ENCODE data around the gene TFF1.

TFF1 gene

GRCh38 chr21:42343101-42343500 is 23.2 kb downstream of the TFF1 start:
- no peak for DNase-seq (ENCODE audit: low read depth)

DNA sequence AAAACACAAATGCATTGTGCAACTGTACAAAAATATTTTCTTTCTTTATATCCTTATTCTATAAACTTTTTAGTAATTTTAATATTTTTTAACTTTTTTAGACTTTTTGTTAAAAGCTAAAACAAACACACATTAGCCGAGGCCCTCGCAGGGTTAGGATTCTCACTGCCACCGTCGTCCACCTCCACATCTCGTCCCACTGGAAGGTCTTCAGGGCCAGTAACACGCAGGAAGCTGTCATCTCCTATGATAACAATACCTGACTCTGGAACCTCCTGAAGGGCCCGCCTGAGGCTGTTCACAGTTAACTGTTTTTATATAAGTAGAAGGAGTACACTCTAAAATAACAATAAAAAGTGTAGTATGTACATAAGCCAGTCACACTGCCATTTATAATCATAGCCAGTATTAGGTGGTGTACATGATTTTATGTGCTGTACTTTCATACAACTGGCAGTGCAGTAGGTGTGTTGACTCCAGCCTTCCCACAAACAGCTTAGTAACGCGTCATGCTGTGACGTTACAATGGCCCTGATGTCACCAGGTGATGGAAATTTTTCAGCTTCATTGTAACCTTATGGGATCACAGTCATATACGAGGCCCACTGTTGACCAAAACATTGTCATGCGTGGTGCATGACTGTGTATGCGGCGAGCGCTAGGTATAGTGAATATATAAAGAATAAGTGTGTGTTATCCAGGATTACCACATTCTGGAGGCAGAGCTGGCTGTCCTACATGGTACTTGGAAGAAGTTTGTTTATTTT is 24.4 kb downstream of the TFF1 start:
- DNase-seq (ENCODE audit: low read depth): no peak

DNA sequence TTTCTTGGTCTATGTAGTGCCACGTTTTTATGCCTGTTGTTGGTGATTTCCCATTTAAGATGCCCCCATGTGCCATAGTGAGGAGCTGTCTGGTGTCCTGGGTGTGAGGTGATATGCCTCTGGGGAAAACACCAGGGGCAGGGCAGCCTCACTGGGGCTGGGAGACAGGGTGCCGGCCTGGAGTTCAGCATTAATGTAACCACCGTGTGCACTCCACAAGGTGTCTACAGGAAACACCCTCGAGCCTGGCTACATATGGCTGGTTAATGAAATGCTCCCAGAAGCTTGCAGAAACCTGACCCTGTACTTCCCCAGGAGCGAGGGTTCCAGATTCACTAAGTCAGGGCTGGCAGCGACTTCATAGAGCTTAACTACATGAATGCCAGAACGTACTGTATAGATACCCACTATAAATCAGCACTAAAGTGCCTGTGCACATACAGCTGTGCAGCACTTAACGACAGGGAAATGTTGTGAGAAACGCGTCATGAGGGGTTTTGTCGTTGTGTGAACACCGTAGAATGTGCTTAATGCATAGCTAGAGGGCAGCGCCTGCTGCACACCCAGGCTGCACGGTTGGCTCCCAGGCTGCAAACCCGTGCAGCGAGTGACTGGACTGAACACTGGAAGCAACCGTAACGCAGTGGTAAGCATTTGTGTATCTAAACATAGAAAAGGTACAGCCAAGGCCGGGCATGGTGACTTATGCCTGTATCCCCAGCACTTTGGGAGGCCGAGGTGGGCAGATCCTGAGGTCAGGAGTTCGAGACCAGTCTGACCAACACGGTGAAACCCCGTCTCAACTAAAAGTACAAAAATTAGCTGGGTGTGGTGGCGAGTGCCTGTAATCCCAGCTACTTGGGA is 25.9 kb downstream of the TFF1 start:
- DNase-seq (ENCODE audit: low read depth): no peak

DNA sequence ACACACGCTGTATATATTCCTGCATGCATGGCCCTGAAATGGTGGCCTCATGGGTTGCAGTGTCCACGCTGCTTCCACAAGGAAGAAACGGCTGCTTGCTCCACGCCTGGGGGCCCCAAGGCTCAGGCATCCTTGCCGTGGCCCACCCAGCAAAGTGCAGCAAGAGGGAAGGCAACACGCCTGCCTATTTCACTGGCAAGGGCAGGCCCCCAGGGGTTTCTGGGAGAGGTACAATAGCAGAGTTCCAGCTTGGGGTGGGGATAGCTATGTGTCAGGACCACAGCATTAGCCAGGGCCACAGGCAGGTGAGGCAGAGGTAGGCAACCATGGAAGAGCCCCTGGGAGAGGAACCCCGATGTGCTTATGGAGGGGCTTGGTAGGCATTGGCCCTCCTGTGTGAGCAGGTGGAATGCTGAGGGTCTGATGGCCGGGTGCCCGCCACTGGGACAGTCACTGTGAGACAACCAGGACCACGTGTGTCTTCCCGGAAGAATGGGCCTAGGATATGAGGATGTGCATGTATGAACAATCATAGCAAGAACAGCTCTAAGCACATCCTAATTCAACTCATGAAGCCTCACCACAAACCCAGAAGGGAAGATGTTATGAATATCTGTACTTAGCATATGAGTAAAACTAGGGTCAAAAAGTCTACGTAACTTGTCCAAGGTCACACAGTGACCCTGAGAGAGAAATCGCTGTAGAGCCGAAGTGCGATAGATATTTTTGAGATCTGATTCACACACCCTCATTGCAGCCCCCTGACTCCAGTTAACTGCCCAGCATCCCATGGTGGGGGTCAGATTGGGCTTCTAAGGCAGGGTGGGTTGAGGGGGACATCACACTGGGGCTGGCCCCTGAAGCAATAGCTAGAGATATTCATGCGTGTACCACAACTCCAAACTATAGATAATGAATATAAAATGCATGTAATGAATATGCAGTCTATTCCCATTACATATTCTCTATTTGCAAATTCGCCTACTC is 27.3 kb downstream of the TFF1 start:
- DNase-seq (ENCODE audit: low read depth): no peak

DNA sequence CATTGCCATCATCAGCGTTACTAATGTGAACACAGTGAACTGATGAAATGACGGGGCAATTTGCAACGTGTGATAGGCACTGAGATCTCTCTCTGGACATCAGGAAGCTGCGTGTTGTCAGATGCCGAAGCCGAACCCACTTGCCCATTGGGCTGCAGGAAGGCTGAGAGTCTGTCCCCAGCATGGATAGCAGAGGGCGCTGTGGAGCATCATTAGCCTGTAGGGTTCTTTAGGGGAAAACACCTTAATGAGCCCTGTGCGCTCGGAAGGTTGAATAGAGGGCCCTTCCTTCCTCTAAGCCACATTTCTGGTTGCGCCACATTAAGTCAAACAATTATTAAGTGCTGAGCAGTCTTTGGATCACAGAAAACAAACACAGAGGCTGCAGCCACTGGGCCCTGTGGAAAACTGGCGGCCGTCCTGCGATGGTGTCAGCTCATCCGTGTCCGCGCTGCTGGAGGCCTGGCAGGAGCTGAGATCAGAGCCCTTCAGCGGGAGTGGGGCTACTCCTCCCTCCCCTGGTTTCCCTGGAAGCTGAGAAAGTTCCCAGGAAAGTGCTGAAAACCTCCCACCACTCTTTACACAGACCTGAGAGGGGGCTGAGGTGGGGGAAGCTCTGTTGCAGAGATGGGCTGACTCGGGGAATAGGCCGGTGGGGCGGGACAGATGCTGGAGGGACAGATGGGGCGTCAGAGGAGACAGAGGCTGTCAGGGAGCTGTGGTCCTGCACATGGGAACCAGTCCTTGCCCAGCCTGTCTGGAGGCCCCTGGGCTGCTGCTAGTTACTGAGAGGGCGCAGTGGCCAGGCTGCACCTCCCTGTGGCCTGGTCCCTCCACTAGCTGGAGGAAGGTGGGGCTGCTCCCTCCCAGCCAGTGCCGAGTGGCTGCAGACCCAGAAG is 28.3 kb downstream of the TFF1 start:
- DNase-seq (ENCODE audit: low read depth): peak; percentile 63

- no peak for DNase-seq (ENCODE audit: low read depth)
Observed at GRCh38 chr21:42337276-42337675, 29.1 kb downstream of the TFF1 start.

DNA sequence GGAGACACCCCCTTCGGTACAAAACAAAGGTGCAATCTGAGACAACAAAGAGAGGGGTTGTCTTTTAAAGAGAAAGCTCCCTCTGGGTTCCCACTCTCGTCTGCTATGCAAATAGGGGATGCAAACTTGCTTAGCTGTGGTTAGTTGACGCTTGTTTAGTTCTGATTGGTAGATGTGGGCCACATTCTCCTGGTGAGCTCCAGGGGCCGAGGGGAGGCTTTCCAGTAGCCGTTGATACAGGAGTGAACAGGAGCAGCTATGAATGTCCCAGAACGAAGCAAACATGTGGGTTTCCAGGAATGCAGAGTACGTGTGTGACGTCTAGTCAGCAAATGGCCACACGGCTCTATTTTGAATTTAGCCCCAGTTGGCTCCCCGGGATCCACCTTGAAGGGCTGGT is 30.3 kb downstream of the TFF1 start:
- no peak for DNase-seq (ENCODE audit: low read depth)

DNA sequence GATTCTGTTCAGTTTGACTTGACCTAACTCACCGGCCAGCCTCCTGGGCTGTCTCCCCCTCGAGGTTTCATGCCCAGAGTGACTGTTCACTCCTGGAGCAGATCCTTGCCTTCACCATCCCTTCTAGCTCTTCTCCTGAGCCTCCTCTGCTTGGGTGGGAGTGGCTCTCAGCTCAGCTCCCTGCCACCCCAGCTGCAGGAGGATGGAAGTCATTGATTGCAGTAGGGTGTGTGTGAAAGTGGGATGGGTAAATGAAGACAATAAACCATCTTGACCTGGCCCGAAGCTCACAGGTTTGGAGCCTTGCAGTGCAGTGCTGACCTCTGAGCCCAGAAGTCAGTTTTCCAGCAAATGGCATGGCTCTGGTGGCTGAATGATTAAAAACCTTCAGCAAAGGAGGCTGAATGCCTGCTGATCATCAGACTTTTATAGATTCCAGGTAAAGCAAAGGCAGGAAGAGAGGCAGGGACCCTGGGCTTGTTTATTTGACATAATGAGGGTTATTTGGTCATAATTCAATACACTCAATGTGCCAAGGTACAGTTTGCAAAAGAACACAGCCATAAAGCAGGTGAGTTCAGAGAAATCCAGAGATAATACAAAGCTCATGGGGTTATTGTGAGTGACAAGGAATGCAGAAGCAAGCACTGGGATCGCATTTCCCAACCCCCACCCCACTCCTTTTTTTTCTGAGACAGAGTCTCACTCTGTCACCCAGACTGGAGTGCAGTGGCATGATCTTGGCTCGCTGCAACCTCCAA is 33.6 kb downstream of the TFF1 start:
- DNase-seq (ENCODE audit: low read depth): no peak

GRCh38 chr21:42331660-42332059 is 34.7 kb downstream of the TFF1 start:
- no peak for DNase-seq (ENCODE audit: low read depth)

DNA sequence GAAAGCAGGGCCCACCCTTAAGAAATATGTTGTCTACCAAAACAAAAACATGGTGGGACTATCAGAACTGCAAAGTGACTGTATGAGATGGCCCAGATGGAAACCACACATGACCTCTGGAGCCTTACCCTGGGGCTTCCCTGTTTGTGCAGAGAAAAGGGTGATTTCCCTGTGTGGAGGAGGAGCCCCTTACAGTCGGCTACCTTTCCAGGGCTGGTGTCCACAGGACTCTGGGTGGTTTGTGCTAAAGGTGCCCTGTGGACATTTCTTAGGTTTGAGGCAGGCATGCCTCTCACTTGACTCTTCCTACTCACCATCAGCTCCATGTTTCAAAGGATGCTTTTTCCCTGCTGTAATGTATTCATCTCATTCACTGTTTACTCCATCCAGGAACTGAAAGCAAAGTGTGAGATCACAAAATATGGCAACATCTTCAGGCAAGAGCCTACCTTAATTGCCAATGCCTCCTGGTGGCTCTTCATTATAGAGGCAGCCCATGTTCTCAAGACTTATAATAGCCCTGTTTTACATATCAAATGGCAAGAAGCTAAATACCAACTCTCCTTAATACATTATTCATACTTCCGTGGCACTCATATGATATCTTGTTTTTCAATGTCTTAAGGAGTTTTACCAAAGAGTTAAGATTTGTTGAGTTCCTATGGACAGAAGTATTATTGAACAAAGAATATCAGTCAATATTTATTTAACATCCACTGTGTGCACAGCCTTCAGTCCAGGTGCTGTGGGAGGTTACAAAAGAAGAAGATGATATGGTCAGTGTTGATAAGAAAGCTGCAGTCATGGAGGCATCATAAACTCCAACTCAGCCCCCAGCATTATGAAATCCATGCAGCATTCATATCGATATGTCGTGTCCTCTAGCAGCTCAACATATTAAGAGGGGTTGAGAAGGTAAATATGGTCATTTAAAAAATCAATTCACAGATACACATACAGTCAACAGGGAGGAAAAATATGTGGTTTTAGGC is 35.7 kb downstream of the TFF1 start:
- no peak for DNase-seq (ENCODE audit: low read depth)

GRCh38 chr21:42324896-42325295 is 41.4 kb downstream of the TFF1 start:
- no peak for DNase-seq (ENCODE audit: low read depth)

- no peak for DNase-seq (ENCODE audit: low read depth)
Observed at GRCh38 chr21:42321845-42322244, 44.5 kb downstream of the TFF1 start.

DNA sequence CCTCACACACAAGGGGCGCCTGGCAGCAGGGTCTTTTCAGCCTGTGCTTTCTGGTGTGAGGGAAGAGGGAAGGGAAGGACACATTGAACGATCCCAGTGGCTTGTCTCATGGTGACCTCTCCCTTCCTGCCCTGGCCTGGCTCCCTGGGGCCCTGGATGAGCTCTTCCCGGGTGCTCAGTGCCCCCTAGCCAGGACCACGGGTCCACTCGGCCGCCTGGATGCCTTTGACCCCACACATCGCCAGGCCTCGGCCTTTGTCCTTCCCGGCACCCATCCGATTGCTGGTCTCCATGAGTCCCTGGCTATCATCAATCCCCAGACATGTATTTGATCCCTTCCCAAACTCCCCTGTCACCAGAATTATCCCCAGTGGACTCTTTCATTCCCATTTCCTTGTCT is 45.1 kb downstream of the TFF1 start:
- DNase-seq (ENCODE audit: low read depth): no peak

- no peak for DNase-seq (ENCODE audit: low read depth)
Observed at GRCh38 chr21:42320791-42321190, 45.5 kb downstream of the TFF1 start.

GRCh38 chr21:42319851-42320572 is 46.3 kb downstream of the TFF1 start:
- no peak for DNase-seq (ENCODE audit: low read depth)

- no peak for DNase-seq (ENCODE audit: low read depth)
Observed at GRCh38 chr21:42319376-42319775, 47.0 kb downstream of the TFF1 start.

- no peak for DNase-seq (ENCODE audit: low read depth)
Observed at GRCh38 chr21:42317826-42318746, 48.2 kb downstream of the TFF1 start.

All from activated T-helper 9 cell treated with anti-CD3 and anti-CD28 coated beads, Interleukin-2, amount 50 U/mL, for 16 hours (primary cell).